ENCODE data around the gene PTPN1.

GRCh38 chr20:50533464-50533863, 23.3 kb downstream of the PTPN1 start:
- TF ChIP-seq CTCF (IDR thresholded peaks at IDR 0.05) (no peak), EZH2 (IDR thresholded peaks at IDR 0.05) (no peak)

Measured in neural progenitor cell (in vitro differentiated cells).